Heart left ventricle (tissue), 16 donors: Measurements from ENCODE around the gene TMEM203. TPM values are rescaled to one million over a fixed set of nuclear protein-coding genes. Genes with fewer than 3 reads are reported as not detected.

Source experiments
- ATAC-seq, 4 donors: fragments of 200-7000 bp; cut with Tn5 transposase; one replicate each; pipeline ENCODE4 v1.9.1; 2020 to 2022; ENCODE audit warnings: moderate library complexity in 4 of 4, mild to moderate bottlenecking in 3 of 4, moderate number of reproducible peaks in 1 of 4
- DNase-seq, 5 donors: peaks; one replicate each; pipeline ENCODE4 v3.0.0-alpha.2; 2020
- H3K27ac ChIP-seq, 12 donors: fragments of 200-600 bp; sonication (generic) in 4 of 12; one replicate each; pipeline versions ENCODE4 v1.5.0 to v1.8.0; 2016 to 2022; ENCODE audit warnings: mild to moderate bottlenecking in 2 of 12
- H3K27me3 ChIP-seq, 9 donors: fragments of 200-600 bp; sonication (generic) in 2 of 9; one replicate each; pipeline versions ENCODE4 v1.5.1 to v1.8.0; 2016 to 2022; ENCODE audit warnings: mild to moderate bottlenecking in 3 of 9
- H3K36me3 ChIP-seq, 9 donors: fragments of 200-600 bp; sonication (generic) in 2 of 9; one replicate each; pipeline versions ENCODE4 v1.5.0 to v1.8.0; 2018 to 2022; ENCODE audit warnings: mild to moderate bottlenecking in 2 of 9
- H3K4me1 ChIP-seq, 12 donors: fragments of 200-600 bp; sonication (generic) in 4 of 12; one replicate each; pipeline versions ENCODE4 v1.5.0 to v1.8.0; 2016 to 2022; ENCODE audit warnings: mild to moderate bottlenecking in 3 of 12
- H3K4me3 ChIP-seq, 12 donors: fragments of 200-600 bp; sonication (generic) in 4 of 12; one replicate each; pipeline versions ENCODE4 v1.5.0 to v1.8.0; 2017 to 2022; ENCODE audit warnings: mild to moderate bottlenecking in 9 of 12, moderate library complexity in 4 of 12
- H3K9me3 ChIP-seq, 12 donors: fragments of 200-600 bp; sonication (generic) in 4 of 12; one replicate each; pipeline versions ENCODE4 v1.5.0 to v1.8.0; 2016 to 2022; ENCODE audit warnings: mild to moderate bottlenecking in 1 of 12
- CTCF ChIP-seq, 12 donors: fragments of 200-600 bp; sonication (generic) in 4 of 12; IDR thresholded peaks; one replicate each; pipeline versions ENCODE4 v1.5.0 to v1.8.0; 2018 to 2022; ENCODE audit warnings: antibody characterized with exemption in 12 of 12, mild to moderate bottlenecking in 5 of 12
- POLR2A ChIP-seq, 2 donors: fragments of 450-650 bp; IDR thresholded peaks; one replicate each; pipeline ENCODE4 v1.6.1; 2017; ENCODE audit warnings: antibody characterized with exemption in 2 of 2, mild to moderate bottlenecking in 2 of 2, moderate library complexity in 2 of 2
- WGBS, 4 donors: extraction: QIAGEN DNeasy Blood & Tissue Kit in 2 of 4; methylation state at CpG; one replicate each; pipeline versions ENCODE4 v1.1.5 to v1.1.7; 2013 to 2018; 5-methylcytosine and 5-hydroxymethylcytosine counted together
- intact Hi-C, 10 donors: fragments of 100-400 bp; cut with DNase I; formaldehyde crosslinking; loops; one replicate each; pipeline versions ENCODE4 v1.11.1 to v1.14.2; 2022
- polyA plus RNA-seq, 2 donors: library from polyadenylated mRNA; stranded (reverse); fragments of 200-250 nt; gene quantifications; one replicate each; pipeline ENCODE4 v1.2.3, GENCODE V29; 2013
- total RNA-seq, 9 donors: library from RNA; depleted of rRNA in 2 of 9; stranded (reverse); fragments of >200 nt in 2 of 9; fragmentation: NEBNext Ultra II Directional in 3 of 9; extraction: Animal tissue kit (Norgen Biotek cat#: 25700) in 3 of 9; gene quantifications; one replicate each; pipeline versions ENCODE4 v1.1.0 to v1.2.4, GENCODE V29; 2016 to 2023
- donor health status: ischemic (EF 13 %, LVEDD 7.1; RV severe dilation, severe dysfunction).
- donor health status: healthy with polysubstance abuse.
- donor health status: DM: no; HTN: yes; CAD: no.
- donor health status: DM: no; HTN: no; CAD: no.
- donor health status: ischemic (EF 25% LVEDD 6.9; RV normal size, moderate dysfunction).
- donor health status: ischemic (EF 25% LVEDD 5.7; RV mildly dilated, moderate dysfunction).
- donor health status: healthy.
- donor health status: DM: yes; HTN: yes; CAD: no.
- donor health status: ischemic (EF 35%, LVEDD 5.7; RV mildly dilated, moderate dysfunction).
- donor health status: nonischemic (EF 11% LVEDD 7.7; RV severe dilation, severe dysfunction).
- donor health status: DM: yes; HTN: yes; CAD: no.
- donor health status: PGD.
- donor health status: ischemic (EF 29% LVEDD 5.4; RV normal size, mild dysfunction).
- donor health status: nonischemic (EF 23%, LVEDD 6.1; RV moderate dilation, normal function).

Gene TMEM203
- total and polyA plus RNA-seq, 11 donors: 30.8 to 52.0 (median 42.1) TPM

- WGBS, 4 donors: 10 to 13% (median 13%) methylated on average over 23 of the region's 23 CpGs
- Histone ChIP-seq H3K27me3 (no peaks in the 10 kb centered on the region), H3K36me3 (no peaks in the 10 kb centered on the region), H3K4me3 (peak overlapping the region; percentile 15 to 94 (median 68)), H3K27ac (peak overlapping the region; percentile 48 to 99 (median 88)), H3K9me3 (no peaks in the 10 kb centered on the region), H3K4me1 (peaks cover 12 to 87% (median 74%) of the 10 kb centered on the region in 12 donors)
- no peak for TF ChIP-seq POLR2A (IDR thresholded peaks at IDR 0.05)
- no peak for TF ChIP-seq CTCF (IDR thresholded peaks at IDR 0.05)
- no peak for DNase-seq
- intact Hi-C loops: no loop called here
- ATAC-seq: no peak
These were observed 4.1 kb downstream of the TMEM203 start for GRCh38 chr9:137201205-137201868.

DNA sequence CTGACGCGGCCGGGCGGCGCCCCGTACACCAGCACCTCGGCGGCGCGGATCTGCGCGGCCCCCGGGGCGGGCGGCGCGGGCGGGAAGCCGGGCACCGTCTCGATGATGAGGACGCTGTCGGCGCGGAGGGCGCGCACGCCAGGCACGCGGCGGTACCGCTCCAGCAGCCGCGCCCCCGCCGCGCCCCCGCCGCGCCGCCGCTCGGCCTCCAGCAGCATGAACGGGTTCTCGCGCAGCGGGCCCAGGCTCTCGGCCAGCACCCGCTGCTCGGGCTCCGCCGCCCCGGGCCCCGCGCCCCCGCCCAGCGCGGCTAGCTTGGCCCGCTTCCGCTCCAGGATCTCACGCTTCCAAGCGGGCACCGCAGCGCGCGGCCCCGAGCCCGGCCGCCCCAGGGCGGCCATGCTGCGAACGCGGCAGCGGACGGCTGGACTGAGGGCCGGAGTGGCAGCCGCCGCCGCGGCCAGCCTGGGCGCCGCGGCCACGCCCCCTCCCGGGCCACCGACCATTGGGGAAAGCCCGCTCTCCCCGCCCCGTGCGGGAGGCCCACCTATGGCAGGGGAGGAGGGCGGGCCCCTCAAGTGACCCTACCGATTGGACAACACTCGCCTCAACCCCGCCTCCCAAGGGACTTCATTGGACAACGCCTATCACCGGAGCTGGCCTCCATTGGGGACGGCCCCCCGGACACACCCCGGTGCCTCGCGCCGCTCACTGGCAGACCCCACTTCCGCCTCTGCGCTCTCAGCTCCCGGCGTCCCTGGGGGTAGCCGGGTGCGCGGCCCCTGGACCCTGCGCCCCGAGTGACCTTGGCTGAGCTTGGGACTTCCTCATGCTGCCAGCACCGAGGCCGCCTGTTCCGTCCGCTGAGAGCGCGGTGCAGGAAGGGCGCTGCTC, 4.9 kb downstream of the TMEM203 start, which contains the start of gene TPRN:
TSS of gene TPRN (minus strand) at position 431 of the 894 bp plus-strand sequence. CDS start at position 401, 30 bp downstream.
- Histone ChIP-seq H3K36me3 (no peaks in the 10 kb centered on the region), H3K27me3 (no peaks in the 10 kb centered on the region), H3K4me3 (peak within 1 kb of the TSS; percentile 23 to 94 (median 68)), H3K27ac (peak within 1 kb of the TSS; percentile 48 to 99 (median 88)), H3K4me1 (peaks cover 10 to 88% (median 74%) of the 10 kb centered on the region in 12 donors), H3K9me3 (no peaks in the 10 kb centered on the region)
- DNase-seq: peak; percentile 99 to 100 (median 100)
- intact Hi-C loops: loop anchor here in 1 of 10 donors (1.0 kb wide), 1 partner anchor 12 kb away; the partner anchor contains the start of genes ANAPC2 and SSNA1
- ATAC-seq: peak; percentile 97 to 99 (median 98)
- 1% methylated on average over 18 to 118 of the region's 118 CpGs for WGBS, 4 donors
- TF ChIP-seq POLR2A (IDR thresholded peaks at IDR 0.05): peak; percentile 80 to 85
- TF ChIP-seq CTCF (IDR thresholded peaks at IDR 0.05): peak in 1 of 12 donors; percentile 7

- intact Hi-C loops: loop anchor here in 1 of 10 donors (1.0 kb wide), 1 partner anchor 11 kb away; the partner anchor contains the start of genes ANAPC2 and SSNA1
- peak overlapping the region in 9 of 12 donors; percentile 0 to 70 (median 33) for H3K27ac ChIP-seq
- 6 to 8% (median 8%) methylated on average over 13 to 51 of the region's 51 CpGs; no CpG with 5 or more reads in 1 of the 4 donors for WGBS, 4 donors
These were observed 5.9 kb downstream of the TMEM203 start for GRCh38 chr9:137199411-137200121.

More at GRCh38 chr9:137199411-137200121, 5.9 kb downstream of the TMEM203 start:
- Histone ChIP-seq H3K27me3 (no peaks in the 10 kb centered on the region), H3K36me3 (no peaks in the 10 kb centered on the region), H3K9me3 (no peaks in the 10 kb centered on the region), H3K4me3 (peak overlapping the region; percentile 23 to 94 (median 66)), H3K4me1 (peaks cover 9 to 90% (median 78%) of the 10 kb centered on the region in 12 donors)
- no peak for ATAC-seq
- DNase-seq: no peak
- no peak for TF ChIP-seq CTCF (IDR thresholded peaks at IDR 0.05)
- no peak for TF ChIP-seq POLR2A (IDR thresholded peaks at IDR 0.05)
